Amniotic stem cell (primary cell): ENCODE data around the gene DBNDD2.

ENCODE experiments used
- DNase-seq: peaks from one replicate; lab custom pipeline; 2025; lab: John Stamatoyannopoulos, UW

The DBNDD2 gene

GRCh38 chr20:45415822-45416637 is 7.9 kb downstream of the DBNDD2 start, which contains the start of gene PIGT:
PIGT (plus strand) TSS chr20:45416141; CDS start chr20:45416157, 16 bp downstream.
- peak; percentile 66 for DNase-seq

DNA sequence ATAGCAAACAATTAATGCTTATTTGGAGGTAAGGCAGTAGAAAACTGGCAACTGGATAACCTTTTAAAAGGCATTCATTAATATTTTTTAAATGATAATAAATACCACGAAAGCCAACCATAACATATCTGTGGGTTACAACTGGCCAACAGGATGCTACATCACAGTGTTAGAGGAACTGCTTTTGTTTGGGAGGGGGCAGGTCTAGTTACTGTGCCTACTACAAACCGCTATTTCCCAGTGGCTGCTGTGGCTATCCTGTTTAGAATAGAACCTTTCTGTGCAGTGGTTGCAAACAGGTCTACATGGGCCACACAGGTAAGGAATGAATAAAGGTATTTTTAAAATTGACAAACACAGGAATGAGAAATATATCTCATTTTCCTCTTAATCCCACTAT is 8.8 kb downstream of the DBNDD2 start:
- DNase-seq: no peak

GRCh38 chr20:45419188-45420091 is 11.4 kb downstream of the DBNDD2 start:
- DNase-seq: no peak

- no peak for DNase-seq
Measured at GRCh38 chr20:45420125-45420524, 12.0 kb downstream of the DBNDD2 start.

- DNase-seq: no peak
Measured at GRCh38 chr20:45423700-45424099, 15.6 kb downstream of the DBNDD2 start.

- no peak for DNase-seq
Measured at GRCh38 chr20:45425561-45425960, 17.5 kb downstream of the DBNDD2 start.

GRCh38 chr20:45426320-45427016 is 18.4 kb downstream of the DBNDD2 start:
- no peak for DNase-seq

DNA sequence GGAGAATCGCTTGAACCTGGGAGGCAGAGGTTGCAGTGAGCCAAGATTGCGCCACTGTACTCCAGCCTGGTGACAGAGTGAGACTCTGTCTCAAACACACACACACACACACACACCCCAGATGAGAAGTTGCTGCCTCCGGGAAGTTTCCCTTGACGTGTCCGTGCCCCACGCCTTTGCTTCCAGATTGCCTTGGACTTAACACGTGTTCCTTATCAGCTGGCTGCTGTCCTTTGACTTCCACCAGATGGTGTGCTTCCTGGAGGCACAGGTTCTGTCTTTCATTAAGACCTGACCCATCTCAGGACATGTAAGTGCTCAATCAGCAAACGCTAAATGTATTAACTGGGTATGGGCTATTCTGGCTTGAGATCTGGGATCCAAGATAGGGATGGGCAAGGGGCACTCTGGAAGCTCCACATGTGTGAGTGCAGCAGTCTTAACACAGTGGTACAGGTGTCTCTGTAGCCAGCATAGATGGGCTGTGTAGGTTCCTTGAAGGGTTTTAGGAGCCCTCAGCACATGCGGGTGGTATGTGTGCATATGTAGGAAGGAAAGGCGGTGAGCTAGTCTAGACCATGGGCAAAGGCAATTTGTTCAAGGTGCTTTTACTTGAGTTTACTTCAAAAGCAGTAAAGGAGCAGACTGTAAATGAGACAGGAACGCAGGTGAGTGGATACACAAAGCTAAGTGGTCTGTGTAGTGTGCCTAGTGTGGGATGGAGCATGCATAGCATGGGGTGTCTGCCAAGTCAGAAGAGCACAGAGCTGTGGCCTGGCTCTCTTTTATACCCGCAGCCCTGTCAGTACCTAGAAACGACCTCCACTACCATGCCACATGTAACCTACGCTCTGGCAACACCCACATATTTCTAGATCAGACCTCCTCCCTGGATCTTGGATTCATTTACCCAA is 19.4 kb downstream of the DBNDD2 start:
- DNase-seq: no peak

- no peak for DNase-seq
Measured at GRCh38 chr20:45429618-45430017, 21.5 kb downstream of the DBNDD2 start.

DNA sequence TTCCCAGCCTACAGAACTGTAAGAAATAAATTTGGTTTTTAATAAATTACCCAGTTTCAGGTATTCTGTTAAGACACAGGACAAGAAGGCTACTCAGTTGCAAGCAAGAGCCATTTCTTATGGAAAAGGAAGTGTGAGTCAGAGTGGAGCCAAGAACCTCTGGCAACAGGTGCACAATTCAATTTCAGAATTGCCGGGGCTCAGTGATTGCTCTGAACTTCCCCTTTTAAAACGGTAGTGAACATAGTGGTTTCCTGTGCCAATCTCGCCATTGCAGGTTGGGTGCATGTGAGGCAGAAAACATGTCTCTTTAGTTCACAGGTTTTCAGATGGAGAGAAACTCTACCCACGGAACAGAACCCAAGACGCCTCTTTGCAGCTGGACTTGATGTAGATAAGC is 24.2 kb downstream of the DBNDD2 start:
- no peak for DNase-seq

- no peak for DNase-seq
Measured at GRCh38 chr20:45433316-45433715, 25.2 kb downstream of the DBNDD2 start.

DNA sequence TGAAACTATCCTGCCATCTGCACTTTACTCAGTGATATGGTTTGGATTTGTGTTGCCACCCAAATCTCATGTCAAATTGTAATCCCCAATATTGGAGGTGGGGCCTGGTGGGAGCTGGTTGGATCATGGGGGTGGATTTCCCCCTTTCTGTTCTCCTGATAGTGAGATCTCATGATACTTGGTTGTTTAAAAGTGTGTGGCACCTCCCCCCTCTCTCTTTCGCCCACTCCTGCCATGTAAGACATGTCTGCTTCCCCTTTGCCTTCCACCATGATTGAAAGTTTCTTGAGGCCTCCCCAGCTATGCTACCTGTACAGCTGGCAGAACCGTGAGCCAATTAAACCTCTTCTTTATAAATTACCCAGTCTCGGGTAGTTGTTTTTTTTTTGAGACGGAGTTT is 25.9 kb downstream of the DBNDD2 start:
- no peak for DNase-seq

GRCh38 chr20:45436732-45437485 is 28.8 kb downstream of the DBNDD2 start:
- peak; percentile 58 for DNase-seq

GRCh38 chr20:45440424-45440823 is 32.3 kb downstream of the DBNDD2 start:
- DNase-seq: no peak

GRCh38 chr20:45440891-45441685 is 33.0 kb downstream of the DBNDD2 start:
- DNase-seq: no peak

DNA sequence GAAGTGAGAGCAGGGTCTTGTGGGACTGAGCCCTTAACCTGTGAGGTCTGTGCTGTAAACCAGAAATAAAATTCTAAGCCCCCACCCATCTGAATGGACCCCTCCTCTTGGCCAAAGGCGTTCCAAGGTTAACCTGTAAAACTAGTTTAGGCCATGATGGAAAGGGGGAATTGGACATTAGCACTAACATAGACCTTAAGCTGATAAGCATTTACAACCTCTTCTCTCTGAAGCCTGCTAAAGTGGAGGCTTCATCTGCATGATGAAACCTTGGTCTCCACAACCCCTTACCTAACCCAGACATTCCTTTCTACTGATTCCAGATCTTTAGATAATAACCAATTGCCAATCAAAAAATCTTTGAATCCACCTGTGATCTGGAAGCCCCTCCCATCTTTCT is 33.7 kb downstream of the DBNDD2 start:
- no peak for DNase-seq

DNA sequence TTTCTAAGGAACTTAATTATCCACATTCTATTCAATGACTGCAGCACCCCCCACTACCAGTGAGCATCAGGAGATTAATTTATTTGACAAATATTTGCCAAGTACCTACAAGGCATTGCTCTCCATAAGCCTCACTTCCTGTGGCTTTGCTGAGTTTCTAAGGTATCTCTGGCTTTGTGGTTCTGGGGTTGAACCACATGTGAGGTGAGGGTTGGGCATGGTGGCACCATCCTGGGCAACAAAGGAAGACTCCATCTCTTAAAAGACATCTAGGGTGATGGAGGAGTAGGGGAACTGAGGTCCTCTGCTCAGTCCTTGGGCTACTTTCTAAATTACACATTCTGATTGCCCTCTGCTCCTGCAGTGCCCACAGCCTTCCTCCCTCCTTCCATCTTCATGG is 36.0 kb downstream of the DBNDD2 start:
- no peak for DNase-seq

- no peak for DNase-seq
Measured at GRCh38 chr20:45445805-45446562, 37.9 kb downstream of the DBNDD2 start.

- no peak for DNase-seq
Measured at GRCh38 chr20:45448270-45448669, 40.2 kb downstream of the DBNDD2 start.
